ENCODE measurements around the gene DSCAM.

Gene DSCAM

GRCh38 chr21:40002978-40003377 lies 844.0 kb downstream of the DSCAM start:
- no peak for DNase-seq (ENCODE audit: low read depth in 2 of 2)

- no peak for DNase-seq (ENCODE audit: low read depth in 2 of 2)
These were observed 862.5 kb downstream of the DSCAM start for GRCh38 chr21:39984286-39984991.

GRCh38 chr21:39980241-39980820 lies 866.6 kb downstream of the DSCAM start:
- no peak for DNase-seq (ENCODE audit: low read depth in 2 of 2)

GRCh38 chr21:39979321-39979720 lies 867.6 kb downstream of the DSCAM start:
- DNase-seq (ENCODE audit: low read depth in 2 of 2) = no peak

- no peak for DNase-seq (ENCODE audit: low read depth in 2 of 2)
These were observed 870.2 kb downstream of the DSCAM start for GRCh38 chr21:39976800-39977199.

GRCh38 chr21:39972976-39973770 lies 873.8 kb downstream of the DSCAM start:
- DNase-seq (ENCODE audit: low read depth in 2 of 2) = no peak

- DNase-seq (ENCODE audit: low read depth in 2 of 2) = no peak
These were observed 874.5 kb downstream of the DSCAM start for GRCh38 chr21:39972471-39972870.

- no peak for DNase-seq (ENCODE audit: low read depth in 2 of 2)
These were observed 875.0 kb downstream of the DSCAM start for GRCh38 chr21:39971956-39972355.

- no peak for DNase-seq (ENCODE audit: low read depth in 2 of 2)
These were observed 877.1 kb downstream of the DSCAM start for GRCh38 chr21:39969691-39970364.

- DNase-seq (ENCODE audit: low read depth in 2 of 2) = no peak
These were observed 878.9 kb downstream of the DSCAM start for GRCh38 chr21:39968010-39968409.

GRCh38 chr21:39966786-39967185 lies 880.2 kb downstream of the DSCAM start:
- DNase-seq (ENCODE audit: low read depth in 2 of 2) = no peak

GRCh38 chr21:39965026-39965425 lies 881.9 kb downstream of the DSCAM start:
- no peak for DNase-seq (ENCODE audit: low read depth in 2 of 2)

- no peak for DNase-seq (ENCODE audit: low read depth in 2 of 2)
These were observed 885.7 kb downstream of the DSCAM start for GRCh38 chr21:39961251-39961650.
